Natural killer cell (primary cell): Measurements from ENCODE around the gene FBLN1. TPM values are rescaled to one million over a fixed set of nuclear protein-coding genes. Genes with fewer than 3 reads are reported as not detected.
"Not testable (repeated sequence)": the region's sequence is repeated elsewhere in the genome, so short reads cannot be mapped to it uniquely, and the experiment has no call there.

Source experiments
- ATAC-seq, 3 donors: fragments of 150-1000 bp in 2 of 3; fragments of 200-7000 bp in 1 of 3; cut with Tn5 transposase; 1 replicate in 1 of 3; 2 replicates in 2 of 3; pipeline ENCODE4 v1.10.0; 2021; ENCODE audit warnings: mild to moderate bottlenecking in 2 of 3, moderate library complexity in 2 of 3
- DNase-seq, 2 donors: peaks; one replicate each; pipeline versions ENCODE4 v3.0.0 to v3.0.0-alpha.2; 2013 to 2021; ENCODE audit warnings: mixed read lengths in 1 of 2
- H3K27ac ChIP-seq: one replicate; pipeline ENCODE4 v1.5.1; 2013; ENCODE audit warnings: mild to moderate bottlenecking, low read length
- H3K27me3 ChIP-seq: one replicate; pipeline ENCODE4 v1.6.1; 2013; ENCODE audit warnings: low read length; ENCODE audit not compliant: control insufficient read depth, insufficient read depth
- H3K36me3 ChIP-seq: one replicate; pipeline ENCODE4 v1.6.1; 2013; ENCODE audit warnings: low read length; ENCODE audit not compliant: control insufficient read depth, insufficient read depth
- H3K4me1 ChIP-seq: one replicate; pipeline ENCODE4 v1.6.1; 2013; ENCODE audit warnings: low read length; ENCODE audit not compliant: control insufficient read depth, insufficient read depth
- H3K4me3 ChIP-seq: one replicate; pipeline ENCODE4 v1.5.1; 2013; ENCODE audit warnings: low read length
- H3K9me3 ChIP-seq: one replicate; pipeline ENCODE4 v1.6.1; 2013; ENCODE audit warnings: low read length; ENCODE audit not compliant: control insufficient read depth, insufficient read depth
- H3K27ac Mint-ChIP-seq, 2 donors: one replicate each; pipeline ENCODE4 v1.8.0; 2022; ENCODE audit warnings: mild to moderate bottlenecking in 2 of 2, mixed read lengths in 2 of 2, moderate library complexity in 1 of 2
- H3K27me3 Mint-ChIP-seq, 2 donors: one replicate each; pipeline ENCODE4 v1.8.0; 2022; ENCODE audit warnings: low read depth in 2 of 2, mixed read lengths in 2 of 2
- H3K36me3 Mint-ChIP-seq: one replicate; pipeline ENCODE4 v1.8.0; 2022; ENCODE audit warnings: mixed read lengths
- H3K4me1 Mint-ChIP-seq, 2 donors: one replicate each; pipeline ENCODE4 v1.8.0; 2022; ENCODE audit warnings: mixed read lengths in 2 of 2
- H3K4me3 Mint-ChIP-seq: one replicate; pipeline ENCODE4 v1.8.0; 2022; ENCODE audit warnings: mild to moderate bottlenecking, moderate library complexity, mixed read lengths
- H3K9me3 Mint-ChIP-seq, 2 donors: one replicate each; pipeline ENCODE4 v1.8.0; 2022; ENCODE audit warnings: mixed read lengths in 2 of 2
- CTCF ChIP-seq: fragments of 200-600 bp; IDR thresholded peaks from one replicate; pipeline ENCODE4 v1.8.0; 2022; ENCODE audit warnings: antibody characterized with exemption
- WGBS: methylation state at CpG from one replicate; pipeline ENCODE4 v1.1.7; 2013; ENCODE audit warnings: missing lambda C conversion rate; ENCODE audit not compliant: insufficient coverage; 5-methylcytosine and 5-hydroxymethylcytosine counted together
- intact Hi-C: fragments of 100-400 bp; cut with micrococcal nuclease; formaldehyde crosslinking; loops from one replicate; pipeline ENCODE4 v1.14.2; 2022
- total RNA-seq, 4 donors: library from RNA; stranded (reverse); fragments of 120-200 nt in 1 of 4; gene quantifications; one replicate each; pipeline versions ENCODE4 v1.2.3 to v1.2.4, GENCODE V29; 2013 to 2022

FBLN1 gene
- total RNA-seq, 3 donors from 2014 or later (not counting 1 experiment from before 2014, with no cell fraction given), result 0.58 TPM; not detected in 2

DNA sequence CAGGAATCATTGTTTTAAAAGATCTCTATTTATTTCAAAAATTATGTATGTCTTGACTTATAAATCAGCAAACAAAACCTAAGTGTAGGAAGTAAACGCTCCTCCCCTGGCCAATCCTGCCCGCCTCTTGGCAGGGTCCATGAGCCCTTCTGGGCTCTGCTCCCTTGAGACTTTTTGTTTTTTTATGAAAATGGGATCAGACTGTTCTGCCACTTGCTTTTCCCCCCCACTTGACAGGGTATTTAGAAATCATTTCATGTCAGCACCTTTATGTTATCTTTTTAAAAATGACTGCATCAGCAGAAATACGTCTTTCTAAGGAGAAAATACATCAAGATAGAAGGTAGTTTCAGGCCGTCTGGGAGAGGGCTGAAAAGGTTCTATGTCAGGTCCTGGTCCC lies 35.6 kb downstream of the FBLN1 start:
- TF ChIP-seq CTCF, result no peak
- no peaks in the 10 kb centered on the region for H3K9me3 ChIP-seq
- ATAC-seq (no peak), DNase-seq (no peak)
- Mint-ChIP-seq H3K27me3 (peaks cover 10 to 14% of the 10 kb centered on the region in 2 donors), H3K27ac (no peak overlapping the region), H3K4me3 (no peak overlapping the region), H3K36me3 (no peaks in the 10 kb centered on the region), H3K4me1 (no peaks in the 10 kb centered on the region), H3K9me3 (no peaks in the 10 kb centered on the region)
- H3K36me3 ChIP-seq, result no peaks in the 10 kb centered on the region
- H3K4me3 ChIP-seq, result no peak overlapping the region
- H3K27ac ChIP-seq, result no peak overlapping the region
- H3K27me3 ChIP-seq, result no peaks in the 10 kb centered on the region
- intact Hi-C loops, result no loop called here
- H3K4me1 ChIP-seq, result no peaks in the 10 kb centered on the region
- whole genome bisulfite sequencing, result 64% methylated on average over 3 of the region's 4 CpGs

- 65% methylated on average over 7 of the region's 8 CpGs for WGBS
- H3K4me3 Mint-ChIP-seq, result no peak overlapping the region
- Histone ChIP-seq H3K9me3 (no peaks in the 10 kb centered on the region), H3K27ac (no peak overlapping the region), H3K4me3 (no peak overlapping the region), H3K4me1 (peaks cover 3% of the 10 kb centered on the region), H3K36me3 (no peaks in the 10 kb centered on the region), H3K27me3 (no peaks in the 10 kb centered on the region)
- H3K36me3 Mint-ChIP-seq, result no peaks in the 10 kb centered on the region
- no peak overlapping the region for H3K27ac Mint-ChIP-seq
- peaks cover 10 to 14% of the 10 kb centered on the region in 2 donors for H3K27me3 Mint-ChIP-seq
- no peak for TF ChIP-seq CTCF
- DNase-seq (no peak), ATAC-seq (no peak)
- H3K4me1 Mint-ChIP-seq, result no peaks in the 10 kb centered on the region
- H3K9me3 Mint-ChIP-seq, result no peaks in the 10 kb centered on the region
- intact Hi-C loops, result no loop called here
Observed at GRCh38 chr22:45540122-45540521, 37.4 kb downstream of the FBLN1 start.

DNA sequence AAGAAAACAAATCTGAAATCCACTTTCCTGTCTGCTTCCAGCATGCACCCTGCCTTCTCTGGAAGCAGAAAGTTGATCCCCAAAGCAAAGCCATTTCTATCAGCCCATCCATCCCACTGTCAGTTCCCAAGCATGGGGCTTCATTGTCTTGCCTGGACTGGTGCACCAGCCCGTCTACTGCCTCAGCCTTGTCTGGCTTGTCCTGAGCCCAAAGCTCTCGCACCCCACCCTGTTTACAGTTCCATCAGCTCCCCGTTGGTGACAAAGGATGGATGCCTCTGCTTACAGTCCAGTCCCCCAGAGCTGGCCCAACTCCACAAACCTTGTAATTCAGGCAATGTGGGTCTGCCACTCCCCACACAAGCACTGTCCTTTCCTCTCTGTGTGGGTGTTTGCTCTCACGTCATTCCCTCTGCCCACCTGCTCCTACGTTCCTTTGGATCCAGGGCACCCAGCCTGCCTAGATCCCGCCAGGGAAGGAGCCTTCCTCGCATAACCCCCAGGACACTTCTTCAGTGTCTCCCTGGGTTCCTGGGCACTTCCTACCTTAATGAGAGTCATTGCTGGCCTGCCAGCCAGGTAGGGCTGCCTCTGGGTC lies 38.8 kb downstream of the FBLN1 start:
- Mint-ChIP-seq H3K4me3 (no peak overlapping the region), H3K27ac (no peak overlapping the region), H3K9me3 (no peaks in the 10 kb centered on the region), H3K36me3 (no peaks in the 10 kb centered on the region), H3K27me3 (peaks cover 10 to 14% of the 10 kb centered on the region in 2 donors), H3K4me1 (no peaks in the 10 kb centered on the region)
- H3K27me3 ChIP-seq, result no peaks in the 10 kb centered on the region
- TF ChIP-seq CTCF, result no peak
- no peaks in the 10 kb centered on the region for H3K9me3 ChIP-seq
- WGBS, result 94% methylated on average over 7 of the region's 7 CpGs
- H3K27ac ChIP-seq, result no peak overlapping the region
- DNase-seq (no peak), ATAC-seq (no peak)
- H3K4me3 ChIP-seq, result no peak overlapping the region
- H3K36me3 ChIP-seq, result no peaks in the 10 kb centered on the region
- peaks cover 3% of the 10 kb centered on the region for H3K4me1 ChIP-seq
- intact Hi-C loops, result no loop called here

DNA sequence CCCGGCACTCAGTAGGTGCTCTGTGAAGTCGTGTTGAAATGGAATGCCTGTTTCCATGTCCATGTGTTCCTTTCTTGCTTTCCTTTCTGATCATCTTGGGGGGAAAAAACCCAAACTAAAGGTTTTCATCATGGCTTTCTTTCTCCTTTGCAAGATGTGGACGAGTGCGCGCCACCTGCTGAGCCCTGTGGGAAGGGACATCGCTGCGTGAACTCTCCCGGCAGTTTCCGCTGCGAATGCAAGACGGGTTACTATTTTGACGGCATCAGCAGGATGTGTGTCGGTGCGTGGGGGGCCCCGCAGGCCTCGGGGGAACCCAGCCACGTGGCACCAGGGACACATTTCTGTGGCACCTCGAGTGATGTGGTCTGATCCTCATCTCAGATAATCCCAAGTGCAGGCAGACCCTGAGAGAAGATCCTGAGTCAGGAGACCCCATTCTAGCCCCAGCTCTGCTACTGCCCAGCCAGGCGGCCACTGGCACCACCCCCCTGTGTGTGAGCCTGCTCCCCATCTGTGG lies 39.4 kb downstream of the FBLN1 start:
- Mint-ChIP-seq H3K27me3 (peaks cover 10 to 14% of the 10 kb centered on the region in 2 donors), H3K9me3 (no peaks in the 10 kb centered on the region), H3K27ac (no peak overlapping the region), H3K4me1 (no peaks in the 10 kb centered on the region), H3K36me3 (no peaks in the 10 kb centered on the region), H3K4me3 (no peak overlapping the region)
- H3K27ac ChIP-seq, result no peak overlapping the region
- no peak for ATAC-seq
- intact Hi-C loops, result no loop called here
- H3K36me3 ChIP-seq, result no peaks in the 10 kb centered on the region
- 85% methylated on average over 19 of the region's 19 CpGs for WGBS
- H3K9me3 ChIP-seq, result no peaks in the 10 kb centered on the region
- no peaks in the 10 kb centered on the region for H3K27me3 ChIP-seq
- TF ChIP-seq CTCF, result no peak
- no peak for DNase-seq
- H3K4me1 ChIP-seq, result peaks cover 3% of the 10 kb centered on the region
- H3K4me3 ChIP-seq, result no peak overlapping the region

DNA sequence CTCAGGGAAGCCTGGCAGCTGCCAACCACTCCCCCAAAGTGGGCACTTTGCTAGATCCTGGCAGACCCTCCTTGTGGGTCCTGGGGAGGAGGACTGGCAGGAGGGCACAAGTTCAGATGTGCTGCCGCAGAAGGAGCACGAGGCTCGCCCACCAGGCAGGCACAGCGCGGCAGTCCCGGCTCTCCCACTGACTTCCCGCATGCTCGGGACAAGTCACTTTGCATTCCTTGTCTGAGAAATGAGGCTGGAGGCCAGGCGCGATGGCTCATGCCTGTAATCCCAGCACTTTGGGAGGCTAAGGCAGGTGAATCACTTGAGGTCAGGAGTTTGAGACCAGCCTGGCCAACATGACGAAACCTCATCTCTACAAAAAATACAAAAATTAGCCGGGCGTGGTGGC lies 40.1 kb downstream of the FBLN1 start:
- H3K4me1 Mint-ChIP-seq, H3K27ac ChIP-seq, H3K27ac Mint-ChIP-seq, H3K9me3 ChIP-seq, H3K4me3 Mint-ChIP-seq, DNase-seq, intact Hi-C loops, H3K4me3 ChIP-seq, H3K9me3 Mint-ChIP-seq, H3K36me3 Mint-ChIP-seq, H3K4me1 ChIP-seq, ATAC-seq, H3K27me3 ChIP-seq, H3K36me3 ChIP-seq: not testable (repeated sequence)
- WGBS, result 95% methylated on average over 12 of the region's 13 CpGs
- peaks cover 10 to 14% of the 10 kb centered on the region in 2 donors for H3K27me3 Mint-ChIP-seq
